Cardiac muscle cell (in vitro differentiated cells and primary cell): ENCODE measurements around the gene SYNE2. TPM values are rescaled to one million over a fixed set of nuclear protein-coding genes. Genes with fewer than 3 reads are reported as not detected.

ENCODE experiments used
- DNase-seq, 2 donors: peaks; one replicate each; pipeline versions ENCODE4 v3.0.0 to v3.0.0-alpha.2; 2010 to 2017; ENCODE audit warnings: low read depth in 1 of 2, low spot score in 1 of 2
- H3K27ac ChIP-seq: fragments of 200-600 bp; sonication (generic); 2 replicates; pipeline ENCODE4 v1.5.1; 2016
- H3K27me3 ChIP-seq: fragments of 200-600 bp; sonication (generic); 2 replicates; pipeline ENCODE4 v1.6.0; 2016; ENCODE audit warnings: control low read depth
- H3K36me3 ChIP-seq: fragments of 200-600 bp; sonication (generic); 2 replicates; pipeline ENCODE4 v1.5.1; 2016; ENCODE audit warnings: control low read depth
- H3K4me1 ChIP-seq: fragments of 200-600 bp; sonication (generic); 2 replicates; pipeline ENCODE4 v1.8.1; 2017; ENCODE audit warnings: low read depth, mild to moderate bottlenecking, mixed run types
- H3K4me3 ChIP-seq: fragments of 200-600 bp; sonication (generic); 2 replicates; pipeline ENCODE4 v1.5.1; 2016; ENCODE audit warnings: mild to moderate bottlenecking
- H3K9me3 ChIP-seq: fragments of 200-600 bp; sonication (generic); 2 replicates; pipeline ENCODE4 v1.5.1; 2017; ENCODE audit warnings: low read depth, mild to moderate bottlenecking, control low read depth
- polyA plus RNA-seq: library from polyadenylated mRNA; unstranded; fragments of >200 nt; fragmentation: Nextera tagmentation; extraction: Ambion mirVana; gene quantifications from 2 replicates; pipeline ENCODE4 v1.2.1, GENCODE V29; 2016
- total RNA-seq: library from RNA; depleted of rRNA; stranded (reverse); fragments of >200 nt; gene quantifications from 2 replicates; pipeline ENCODE4 v1.2.3, GENCODE V29; 2016
- TF ChIP-seq, protein P1 (sequence below): IDR thresholded peaks from 2 replicates; pipeline ENCODE4 v1.5.1; 2012; ENCODE audit warnings: low read depth, mild to moderate bottlenecking, low read length

The SYNE2 gene
- total and polyA plus RNA-seq, 2 experiments from 2014 or later: 36.0 to 95.2 TPM

- Histone ChIP-seq H3K4me3 (no peak overlapping the region), H3K27me3 (no peaks in the 10 kb centered on the region), H3K36me3 (no peaks in the 10 kb centered on the region), H3K9me3 (no peaks in the 10 kb centered on the region), H3K4me1 (peaks cover 20% of the 10 kb centered on the region), H3K27ac (no peak overlapping the region)
- TF ChIP-seq, protein P1, sequence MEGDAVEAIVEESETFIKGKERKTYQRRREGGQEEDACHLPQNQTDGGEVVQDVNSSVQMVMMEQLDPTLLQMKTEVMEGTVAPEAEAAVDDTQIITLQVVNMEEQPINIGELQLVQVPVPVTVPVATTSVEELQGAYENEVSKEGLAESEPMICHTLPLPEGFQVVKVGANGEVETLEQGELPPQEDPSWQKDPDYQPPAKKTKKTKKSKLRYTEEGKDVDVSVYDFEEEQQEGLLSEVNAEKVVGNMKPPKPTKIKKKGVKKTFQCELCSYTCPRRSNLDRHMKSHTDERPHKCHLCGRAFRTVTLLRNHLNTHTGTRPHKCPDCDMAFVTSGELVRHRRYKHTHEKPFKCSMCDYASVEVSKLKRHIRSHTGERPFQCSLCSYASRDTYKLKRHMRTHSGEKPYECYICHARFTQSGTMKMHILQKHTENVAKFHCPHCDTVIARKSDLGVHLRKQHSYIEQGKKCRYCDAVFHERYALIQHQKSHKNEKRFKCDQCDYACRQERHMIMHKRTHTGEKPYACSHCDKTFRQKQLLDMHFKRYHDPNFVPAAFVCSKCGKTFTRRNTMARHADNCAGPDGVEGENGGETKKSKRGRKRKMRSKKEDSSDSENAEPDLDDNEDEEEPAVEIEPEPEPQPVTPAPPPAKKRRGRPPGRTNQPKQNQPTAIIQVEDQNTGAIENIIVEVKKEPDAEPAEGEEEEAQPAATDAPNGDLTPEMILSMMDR: no peak
- peak; percentile 20 to 85 for DNase-seq
Measured at GRCh38 chr14:63897721-63898163, 44.9 kb downstream of the SYNE2 start.

DNA sequence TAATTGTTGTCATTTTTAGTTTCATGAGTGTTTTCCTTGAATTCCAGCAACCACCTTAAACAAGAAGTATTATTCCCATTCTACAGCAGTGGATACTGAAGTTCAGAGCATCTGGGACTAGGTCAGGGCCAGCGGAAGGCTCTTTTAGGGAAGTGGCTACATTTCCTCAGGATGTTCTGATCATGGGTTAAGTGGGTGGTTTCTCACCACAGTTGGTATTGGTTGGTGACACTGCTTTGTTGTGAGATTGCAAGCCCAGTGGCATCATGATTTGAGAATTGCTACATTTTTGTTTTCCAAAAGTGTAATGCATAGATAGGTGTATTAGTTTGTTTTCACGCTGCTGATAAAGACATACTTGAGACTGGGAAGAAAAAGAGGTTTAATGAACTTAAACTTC lies 47.1 kb downstream of the SYNE2 start:
- H3K27ac ChIP-seq: peak overlapping the region; percentile 41
- no peaks in the 10 kb centered on the region for H3K9me3 ChIP-seq
- no peak for DNase-seq
- H3K36me3 ChIP-seq: no peaks in the 10 kb centered on the region
- TF ChIP-seq, protein P1: no peak
- peaks cover 13% of the 10 kb centered on the region for H3K4me1 ChIP-seq
- no peak overlapping the region for H3K4me3 ChIP-seq
- no peaks in the 10 kb centered on the region for H3K27me3 ChIP-seq

- Histone ChIP-seq H3K27me3 (no peaks in the 10 kb centered on the region), H3K36me3 (no peaks in the 10 kb centered on the region), H3K4me1 (peaks cover 13% of the 10 kb centered on the region), H3K4me3 (no peak overlapping the region), H3K27ac (no peak overlapping the region), H3K9me3 (no peaks in the 10 kb centered on the region)
- TF ChIP-seq, protein P1: no peak
- peak in 1 of 2 donors; percentile 91 for DNase-seq
Measured at GRCh38 chr14:63901434-63902085, 48.8 kb downstream of the SYNE2 start.

- H3K27ac ChIP-seq: no peak overlapping the region
- no peaks in the 10 kb centered on the region for H3K27me3 ChIP-seq
- H3K9me3 ChIP-seq: no peaks in the 10 kb centered on the region
- peaks cover 13% of the 10 kb centered on the region for H3K4me1 ChIP-seq
- TF ChIP-seq, protein P1: no peak
- H3K36me3 ChIP-seq: no peaks in the 10 kb centered on the region
- no peak overlapping the region for H3K4me3 ChIP-seq
- no peak for DNase-seq
Measured at GRCh38 chr14:63902375-63902976, 49.7 kb downstream of the SYNE2 start.

DNA sequence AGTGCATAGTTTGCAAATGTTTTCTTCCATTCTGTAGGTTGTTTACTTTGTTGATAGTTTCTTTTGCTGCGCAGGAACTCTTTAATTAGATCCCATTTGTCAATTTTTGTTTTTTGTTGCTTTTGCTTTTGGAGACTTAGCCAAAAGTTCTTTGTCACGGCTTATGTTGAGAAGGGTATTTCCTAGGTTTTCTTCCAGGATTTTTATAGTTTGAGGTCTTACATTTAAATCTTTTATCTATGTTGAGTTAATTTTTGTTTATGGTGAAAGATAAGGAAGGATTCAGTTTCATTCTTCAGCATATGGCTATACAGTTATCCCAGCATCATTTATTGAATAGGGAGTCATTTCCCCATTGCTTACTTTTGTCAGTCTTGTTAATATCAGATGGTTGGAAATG lies 51.9 kb downstream of the SYNE2 start:
- no peaks in the 10 kb centered on the region for H3K9me3 ChIP-seq
- H3K4me3 ChIP-seq: no peak overlapping the region
- TF ChIP-seq, protein P1: no peak
- no peak for DNase-seq
- H3K36me3 ChIP-seq: no peaks in the 10 kb centered on the region
- no peak overlapping the region for H3K27ac ChIP-seq
- H3K4me1 ChIP-seq: peaks cover 6% of the 10 kb centered on the region
- H3K27me3 ChIP-seq: no peaks in the 10 kb centered on the region
